HG03135 (cell line): ENCODE results near the gene ATG16L2.
"Not testable (repeated sequence)": the region's sequence is repeated elsewhere in the genome, so short reads cannot be mapped to it uniquely, and the experiment has no call there.

Experiments
- ATAC-seq: cut with Tn5 transposase; IDR thresholded peaks from one replicate; pipeline ENCODE4 v1.9.1; 2021; ENCODE audit warnings: mild to moderate bottlenecking, moderate library complexity; ENCODE audit not compliant: unreplicated experiment

Gene ATG16L2

GRCh38 chr11:72842653-72843330, 28.6 kb downstream of the ATG16L2 start:
- ATAC-seq: no peak

DNA sequence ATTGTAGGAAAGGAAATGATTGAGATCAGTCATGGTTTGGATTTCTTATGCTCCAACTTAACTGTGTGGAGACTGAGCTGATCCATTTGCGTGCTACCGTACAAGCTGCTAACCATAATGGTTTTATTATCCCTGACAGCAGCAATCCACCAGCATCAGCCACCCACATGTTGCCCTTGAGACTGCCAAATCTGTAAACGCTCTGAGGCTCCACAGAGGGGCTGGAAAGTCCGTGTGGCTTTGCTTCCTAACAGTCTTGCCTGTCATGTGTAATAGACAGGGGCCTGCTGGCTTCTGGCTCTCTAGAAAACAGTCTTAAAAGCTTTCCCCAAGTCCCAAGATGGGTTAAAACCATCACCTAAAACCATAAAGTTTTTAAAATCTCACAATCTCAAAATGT, 30.1 kb downstream of the ATG16L2 start:
- ATAC-seq: no peak

DNA sequence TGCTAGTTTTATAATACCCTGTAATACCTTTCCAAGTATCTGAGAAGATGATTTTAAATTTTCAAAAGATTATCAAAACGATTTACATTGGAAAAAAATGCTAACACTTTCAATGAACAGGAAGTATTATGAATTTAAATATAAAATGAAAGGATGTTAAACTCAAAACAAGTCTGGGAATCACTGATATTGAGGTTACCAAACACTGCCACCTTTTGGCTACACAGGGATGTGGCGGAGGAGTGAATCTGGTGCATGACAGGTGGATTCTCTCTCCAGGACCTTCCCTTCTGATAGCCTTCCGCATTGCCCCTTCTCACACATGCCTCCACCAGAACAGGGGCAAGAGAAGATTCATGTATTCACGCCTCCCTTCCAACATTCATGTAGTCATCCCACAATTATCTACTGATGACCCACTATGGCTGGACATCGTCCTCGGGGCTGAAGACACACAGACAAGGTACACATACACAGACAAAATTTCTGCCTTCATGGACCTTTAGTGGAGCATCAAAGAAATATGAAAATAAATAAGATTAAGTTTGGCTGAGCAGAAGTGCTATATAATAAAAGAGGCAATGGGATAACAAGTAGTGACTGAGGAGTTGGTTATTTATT, 34.7 kb downstream of the ATG16L2 start:
- no peak for ATAC-seq

- ATAC-seq: no peak
Measured at GRCh38 chr11:72850832-72851231, 36.6 kb downstream of the ATG16L2 start.

- ATAC-seq: no peak
Measured at GRCh38 chr11:72851726-72852125, 37.5 kb downstream of the ATG16L2 start.

GRCh38 chr11:72856065-72856464, 41.9 kb downstream of the ATG16L2 start:
- no peak for ATAC-seq

GRCh38 chr11:72856551-72857345, 42.5 kb downstream of the ATG16L2 start:
- ATAC-seq: no peak

GRCh38 chr11:72858267-72858666, 44.1 kb downstream of the ATG16L2 start:
- ATAC-seq: not testable (repeated sequence)

DNA sequence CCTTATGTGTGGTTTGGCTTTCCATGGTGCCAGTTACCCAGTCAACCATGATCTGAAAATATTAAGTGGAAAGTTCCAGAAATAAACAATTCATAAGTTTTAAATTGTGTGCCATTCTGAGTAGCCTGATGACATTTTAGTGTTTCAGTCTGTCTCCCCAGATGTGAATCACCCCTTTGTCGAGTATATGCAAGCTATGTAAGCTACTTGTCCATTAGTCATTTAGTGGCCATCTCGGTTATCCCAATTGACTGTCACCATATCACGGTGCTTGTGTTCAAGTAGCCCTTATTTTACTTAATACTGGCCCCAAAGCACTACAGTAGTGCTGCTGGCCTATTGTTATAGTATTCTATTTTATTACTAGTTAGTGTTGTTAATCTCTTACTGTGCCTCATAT, 44.9 kb downstream of the ATG16L2 start:
- no peak for ATAC-seq

- no peak for ATAC-seq
Measured at GRCh38 chr11:72860010-72860409, 45.8 kb downstream of the ATG16L2 start.

- no peak for ATAC-seq
Measured at GRCh38 chr11:72860592-72860991, 46.4 kb downstream of the ATG16L2 start.

DNA sequence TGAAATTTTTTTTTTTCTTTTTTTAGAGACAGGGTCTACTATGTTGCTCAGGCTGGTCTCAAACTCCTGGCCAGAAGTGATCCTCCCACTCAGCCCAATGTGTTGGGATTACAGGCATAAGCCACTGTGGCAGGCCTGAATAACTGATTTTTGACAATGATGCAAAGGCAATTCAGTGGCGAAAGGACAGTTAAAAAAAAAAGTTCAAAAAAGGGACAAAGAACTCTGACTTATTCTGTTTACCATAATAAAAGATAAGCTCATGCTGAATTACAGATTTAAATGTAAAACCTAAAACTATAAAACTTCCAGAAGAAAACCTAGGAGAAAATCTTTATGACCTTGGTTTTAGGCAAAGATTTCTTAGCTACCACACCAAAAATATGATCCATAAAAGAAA, 48.9 kb downstream of the ATG16L2 start:
- no peak for ATAC-seq

- ATAC-seq: no peak
Measured at GRCh38 chr11:72863916-72864315, 49.7 kb downstream of the ATG16L2 start.

GRCh38 chr11:72864702-72865655, 50.8 kb downstream of the ATG16L2 start:
- no peak for ATAC-seq

DNA sequence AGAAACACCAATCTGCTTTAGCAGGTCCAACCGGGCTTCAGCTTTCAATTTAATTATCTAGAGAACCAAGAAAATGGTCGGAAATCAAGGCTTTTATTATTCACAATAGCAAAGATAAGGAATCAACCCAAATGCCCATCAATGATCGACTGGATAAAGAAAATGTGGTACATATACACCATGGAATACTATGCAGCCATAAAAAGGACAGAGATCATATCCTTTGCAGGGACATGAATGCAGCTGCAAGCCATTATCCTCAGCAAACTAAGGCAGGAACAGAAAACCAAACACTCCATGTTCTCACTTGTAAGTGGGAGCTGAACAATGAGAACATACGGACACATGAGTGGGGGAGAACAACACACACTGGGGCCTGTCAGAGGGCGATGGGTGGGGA, 53.8 kb downstream of the ATG16L2 start:
- ATAC-seq: no peak

DNA sequence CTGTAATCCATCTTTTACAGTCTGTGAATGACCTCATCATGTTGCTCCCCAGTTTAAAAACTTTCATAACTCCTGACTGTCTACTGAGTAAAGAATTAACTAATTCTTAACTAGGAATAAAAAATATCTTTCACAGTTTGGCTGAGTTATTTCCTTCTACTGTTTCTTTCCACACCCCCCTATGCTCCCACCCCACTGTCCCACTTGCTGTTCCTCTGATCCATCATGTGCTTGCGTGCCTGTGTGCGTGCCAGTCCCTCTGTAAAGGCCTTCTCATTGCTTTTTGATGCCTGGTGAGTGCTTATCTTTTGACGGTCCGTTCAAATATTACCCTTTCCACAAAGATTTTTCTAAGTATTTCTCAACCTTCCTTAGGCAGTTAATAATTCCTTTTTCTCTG, 55.6 kb downstream of the ATG16L2 start:
- ATAC-seq: no peak

DNA sequence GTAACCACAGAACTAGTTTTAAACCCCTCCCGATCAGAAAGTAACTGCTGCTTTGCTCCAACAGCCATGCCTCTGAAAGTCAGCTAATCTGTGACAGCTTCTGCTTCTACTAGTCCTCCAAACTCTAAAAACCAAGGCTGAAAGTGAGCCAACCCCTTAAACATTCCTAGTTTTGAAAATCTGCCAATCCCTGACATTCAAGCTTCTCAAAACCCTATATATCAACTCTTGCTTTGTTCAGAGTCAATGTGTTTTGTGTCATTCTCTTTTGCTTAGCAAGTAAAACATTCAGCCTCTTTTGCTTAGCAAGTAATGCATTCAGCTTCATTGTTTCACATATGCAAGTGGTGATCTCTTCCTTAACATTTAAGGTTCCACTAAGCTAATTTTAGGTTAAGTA, 56.9 kb downstream of the ATG16L2 start:
- ATAC-seq: no peak

- no peak for ATAC-seq
Measured at GRCh38 chr11:72872012-72872411, 57.8 kb downstream of the ATG16L2 start.

GRCh38 chr11:72875736-72876135, 61.5 kb downstream of the ATG16L2 start:
- ATAC-seq: no peak

DNA sequence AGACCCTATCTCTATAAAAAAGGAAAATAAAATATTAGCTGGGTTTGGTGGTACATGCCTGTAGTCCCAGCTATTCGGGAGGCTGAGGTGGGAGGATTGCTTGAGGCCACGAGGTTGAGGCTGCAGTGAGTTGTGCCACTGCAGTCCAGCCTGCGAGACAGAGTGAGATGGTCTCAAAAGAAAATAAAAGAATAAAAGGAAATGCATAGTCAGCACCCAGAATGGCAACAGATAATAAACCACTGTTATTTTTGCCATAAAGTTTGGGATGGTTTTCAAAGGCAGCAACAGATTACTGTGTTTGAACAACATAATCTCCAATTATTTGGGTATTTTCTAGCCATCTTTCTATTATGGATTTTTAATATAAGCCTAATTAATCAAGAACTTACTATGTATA, 61.9 kb downstream of the ATG16L2 start:
- ATAC-seq: no peak
